Measurements from ENCODE around the gene C16orf95. TPM values are rescaled to one million over a fixed set of nuclear protein-coding genes. Genes with fewer than 3 reads are reported as not detected.

C16orf95 gene
- total RNA-seq, 1 experiment from 2014 or later = 3.8 TPM

- Mint-ChIP-seq H3K27me3 (ENCODE audit: unreplicated experiment) (no peaks in the 10 kb centered on the region), H3K36me3 (ENCODE audit: insufficient read depth, unreplicated experiment) (peaks cover 22% of the 10 kb centered on the region), H3K27ac (ENCODE audit: unreplicated experiment) (no peak overlapping the region), H3K4me3 (ENCODE audit: low read depth, unreplicated experiment) (no peak overlapping the region), H3K9me3 (ENCODE audit: low read depth, unreplicated experiment) (no peaks in the 10 kb centered on the region), H3K4me1 (ENCODE audit: low read depth, unreplicated experiment) (no peaks in the 10 kb centered on the region)
- BruUV-seq (replicated peaks) = no TSS peak
- no peak for DNase-seq
- CTCF ChIA-PET = no interaction called here
- no peak for TF ChIP-seq CTCF (IDR thresholded peaks at IDR 0.05; ENCODE audit: unreplicated experiment)
- intact Hi-C loops (cut with micrococcal nuclease; ENCODE audit: unreplicated experiment) = no loop called here
These were observed 32.8 kb upstream of the C16orf95 start for GRCh38 chr16:87350031-87350430.

GRCh38 chr16:87348616-87349157 lies 31.5 kb upstream of the C16orf95 start:
- TF ChIP-seq CTCF (IDR thresholded peaks at IDR 0.05; ENCODE audit: unreplicated experiment) = no peak
- intact Hi-C loops (cut with micrococcal nuclease; ENCODE audit: unreplicated experiment) = no loop called here
- Mint-ChIP-seq H3K27ac (ENCODE audit: unreplicated experiment) (no peak overlapping the region), H3K4me1 (ENCODE audit: low read depth, unreplicated experiment) (no peaks in the 10 kb centered on the region), H3K36me3 (ENCODE audit: insufficient read depth, unreplicated experiment) (peaks cover 32% of the 10 kb centered on the region), H3K27me3 (ENCODE audit: unreplicated experiment) (no peaks in the 10 kb centered on the region), H3K9me3 (ENCODE audit: low read depth, unreplicated experiment) (no peaks in the 10 kb centered on the region), H3K4me3 (ENCODE audit: low read depth, unreplicated experiment) (no peak overlapping the region)
- no TSS peak for BruUV-seq (replicated peaks)
- DNase-seq = no peak
- CTCF ChIA-PET = interaction anchor here (0.7 to 1.6 kb wide), 3 partner anchors 34 to 420 kb away, joined by 3 to 6 read pairs (median 3); no protein-coding TSS in a partner anchor

GRCh38 chr16:87347932-87348615 lies 30.9 kb upstream of the C16orf95 start:
- no peak for DNase-seq
- TF ChIP-seq CTCF (IDR thresholded peaks at IDR 0.05; ENCODE audit: unreplicated experiment) = peak; percentile 26
- H3K27ac Mint-ChIP-seq (ENCODE audit: unreplicated experiment) = no peak overlapping the region
- intact Hi-C loops (cut with micrococcal nuclease; ENCODE audit: unreplicated experiment) = no loop called here
- no peaks in the 10 kb centered on the region for H3K4me1 Mint-ChIP-seq (ENCODE audit: low read depth, unreplicated experiment)
- no TSS peak for BruUV-seq (replicated peaks)
- H3K36me3 Mint-ChIP-seq (ENCODE audit: insufficient read depth, unreplicated experiment) = peaks cover 38% of the 10 kb centered on the region
- H3K9me3 Mint-ChIP-seq (ENCODE audit: low read depth, unreplicated experiment) = no peaks in the 10 kb centered on the region
- CTCF ChIA-PET = interaction anchor here (0.7 to 1.6 kb wide), 2 partner anchors 35 to 420 kb away, joined by 3 to 6 read pairs; no protein-coding TSS in a partner anchor
- no peaks in the 10 kb centered on the region for H3K27me3 Mint-ChIP-seq (ENCODE audit: unreplicated experiment)
- H3K4me3 Mint-ChIP-seq (ENCODE audit: low read depth, unreplicated experiment) = no peak overlapping the region

GRCh38 chr16:87346517-87347060 lies 29.4 kb upstream of the C16orf95 start:
- Mint-ChIP-seq H3K27ac (ENCODE audit: unreplicated experiment) (no peak overlapping the region), H3K4me3 (ENCODE audit: low read depth, unreplicated experiment) (no peak overlapping the region), H3K36me3 (ENCODE audit: insufficient read depth, unreplicated experiment) (peaks cover 42% of the 10 kb centered on the region), H3K4me1 (ENCODE audit: low read depth, unreplicated experiment) (no peaks in the 10 kb centered on the region), H3K9me3 (ENCODE audit: low read depth, unreplicated experiment) (no peaks in the 10 kb centered on the region), H3K27me3 (ENCODE audit: unreplicated experiment) (no peaks in the 10 kb centered on the region)
- no peak for DNase-seq
- no peak for TF ChIP-seq CTCF (IDR thresholded peaks at IDR 0.05; ENCODE audit: unreplicated experiment)
- CTCF ChIA-PET = no interaction called here
- BruUV-seq (replicated peaks) = no TSS peak
- intact Hi-C loops (cut with micrococcal nuclease; ENCODE audit: unreplicated experiment) = no loop called here

All from Calu3 (cell line).